ENCODE results near the gene TAF1A.
"Not testable (repeated sequence)": the region's sequence is repeated elsewhere in the genome, so short reads cannot be mapped to it uniquely, and the experiment has no call there.

TAF1A gene

DNA sequence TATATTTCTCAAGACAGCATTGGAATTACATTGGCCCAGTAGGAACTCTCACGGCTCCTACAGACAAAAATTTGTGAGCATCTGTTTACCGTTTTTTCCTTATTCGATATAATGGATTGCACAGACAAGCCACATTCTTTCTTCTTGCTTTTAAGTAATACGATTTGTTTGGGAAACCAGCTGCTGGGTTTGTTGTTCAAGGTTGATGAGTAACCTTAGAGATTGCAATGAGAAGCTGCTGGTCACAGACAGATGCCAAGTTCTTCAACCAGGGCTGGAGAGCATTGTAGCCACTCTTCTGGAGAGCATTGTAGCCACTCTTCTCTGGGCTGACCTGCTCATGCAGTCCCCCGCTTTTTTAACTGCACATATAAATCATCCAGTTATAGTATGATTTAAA lies 26.8 kb upstream of the TAF1A start:
- H3K4me3 ChIP-seq (replicated peaks; ENCODE audit: insufficient read depth, low read length) = no peak overlapping the region
- H3K27ac ChIP-seq (replicated peaks) = no peak overlapping the region
- TF ChIP-seq, protein P1, sequence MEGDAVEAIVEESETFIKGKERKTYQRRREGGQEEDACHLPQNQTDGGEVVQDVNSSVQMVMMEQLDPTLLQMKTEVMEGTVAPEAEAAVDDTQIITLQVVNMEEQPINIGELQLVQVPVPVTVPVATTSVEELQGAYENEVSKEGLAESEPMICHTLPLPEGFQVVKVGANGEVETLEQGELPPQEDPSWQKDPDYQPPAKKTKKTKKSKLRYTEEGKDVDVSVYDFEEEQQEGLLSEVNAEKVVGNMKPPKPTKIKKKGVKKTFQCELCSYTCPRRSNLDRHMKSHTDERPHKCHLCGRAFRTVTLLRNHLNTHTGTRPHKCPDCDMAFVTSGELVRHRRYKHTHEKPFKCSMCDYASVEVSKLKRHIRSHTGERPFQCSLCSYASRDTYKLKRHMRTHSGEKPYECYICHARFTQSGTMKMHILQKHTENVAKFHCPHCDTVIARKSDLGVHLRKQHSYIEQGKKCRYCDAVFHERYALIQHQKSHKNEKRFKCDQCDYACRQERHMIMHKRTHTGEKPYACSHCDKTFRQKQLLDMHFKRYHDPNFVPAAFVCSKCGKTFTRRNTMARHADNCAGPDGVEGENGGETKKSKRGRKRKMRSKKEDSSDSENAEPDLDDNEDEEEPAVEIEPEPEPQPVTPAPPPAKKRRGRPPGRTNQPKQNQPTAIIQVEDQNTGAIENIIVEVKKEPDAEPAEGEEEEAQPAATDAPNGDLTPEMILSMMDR (IDR thresholded peaks at IDR 0.05; ENCODE audit: insufficient read depth, low read length) = no peak
- TF ChIP-seq, protein P2, sequence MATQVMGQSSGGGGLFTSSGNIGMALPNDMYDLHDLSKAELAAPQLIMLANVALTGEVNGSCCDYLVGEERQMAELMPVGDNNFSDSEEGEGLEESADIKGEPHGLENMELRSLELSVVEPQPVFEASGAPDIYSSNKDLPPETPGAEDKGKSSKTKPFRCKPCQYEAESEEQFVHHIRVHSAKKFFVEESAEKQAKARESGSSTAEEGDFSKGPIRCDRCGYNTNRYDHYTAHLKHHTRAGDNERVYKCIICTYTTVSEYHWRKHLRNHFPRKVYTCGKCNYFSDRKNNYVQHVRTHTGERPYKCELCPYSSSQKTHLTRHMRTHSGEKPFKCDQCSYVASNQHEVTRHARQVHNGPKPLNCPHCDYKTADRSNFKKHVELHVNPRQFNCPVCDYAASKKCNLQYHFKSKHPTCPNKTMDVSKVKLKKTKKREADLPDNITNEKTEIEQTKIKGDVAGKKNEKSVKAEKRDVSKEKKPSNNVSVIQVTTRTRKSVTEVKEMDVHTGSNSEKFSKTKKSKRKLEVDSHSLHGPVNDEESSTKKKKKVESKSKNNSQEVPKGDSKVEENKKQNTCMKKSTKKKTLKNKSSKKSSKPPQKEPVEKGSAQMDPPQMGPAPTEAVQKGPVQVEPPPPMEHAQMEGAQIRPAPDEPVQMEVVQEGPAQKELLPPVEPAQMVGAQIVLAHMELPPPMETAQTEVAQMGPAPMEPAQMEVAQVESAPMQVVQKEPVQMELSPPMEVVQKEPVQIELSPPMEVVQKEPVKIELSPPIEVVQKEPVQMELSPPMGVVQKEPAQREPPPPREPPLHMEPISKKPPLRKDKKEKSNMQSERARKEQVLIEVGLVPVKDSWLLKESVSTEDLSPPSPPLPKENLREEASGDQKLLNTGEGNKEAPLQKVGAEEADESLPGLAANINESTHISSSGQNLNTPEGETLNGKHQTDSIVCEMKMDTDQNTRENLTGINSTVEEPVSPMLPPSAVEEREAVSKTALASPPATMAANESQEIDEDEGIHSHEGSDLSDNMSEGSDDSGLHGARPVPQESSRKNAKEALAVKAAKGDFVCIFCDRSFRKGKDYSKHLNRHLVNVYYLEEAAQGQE (IDR thresholded peaks at IDR 0.05; ENCODE audit: insufficient replicate concordance, low read depth) = no peak
- no peak for TF ChIP-seq SPI1 (IDR thresholded peaks at IDR 0.05; ENCODE audit: borderline replicate concordance, low read depth)
- TF ChIP-seq GABPA (IDR thresholded peaks at IDR 0.05; ENCODE audit: low read depth) = no peak
- no peak for DNase-seq (ENCODE audit: low read depth in 1 of 2, low spot score in 1 of 2)
- no peaks in the 10 kb centered on the region for H3K27me3 ChIP-seq (ENCODE audit: insufficient read depth, poor library complexity, severe bottlenecking)

DNA sequence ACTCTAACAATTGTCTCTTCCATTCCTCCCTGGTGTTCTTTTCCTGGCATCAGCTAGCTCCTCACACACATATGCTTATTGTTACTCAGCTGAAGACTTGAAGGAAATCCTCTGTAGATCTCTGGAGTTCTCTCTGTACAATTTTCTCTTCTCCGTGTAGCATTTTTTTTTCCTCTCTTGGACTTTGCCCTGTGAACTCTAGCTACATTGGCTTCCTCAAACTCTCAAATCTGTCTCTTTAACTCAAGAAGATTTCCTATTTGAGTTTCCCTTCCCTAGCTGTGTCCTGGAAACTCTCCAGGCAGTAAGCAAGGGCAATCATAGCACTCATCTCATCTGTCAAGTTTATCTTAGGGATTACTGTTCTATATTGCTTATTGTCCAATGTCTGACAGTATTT lies 23.9 kb upstream of the TAF1A start:
- Histone ChIP-seq H3K4me3 (replicated peaks; ENCODE audit: insufficient read depth, low read length) (no peak overlapping the region), H3K27me3 (ENCODE audit: insufficient read depth, poor library complexity, severe bottlenecking) (no peaks in the 10 kb centered on the region), H3K27ac (replicated peaks) (no peak overlapping the region)
- TF ChIP-seq POLR2AphosphoS5 (IDR thresholded peaks at IDR 0.05; ENCODE audit: low read depth) (no peak), SPI1 (IDR thresholded peaks at IDR 0.05; ENCODE audit: borderline replicate concordance, low read depth) (no peak), GABPA (IDR thresholded peaks at IDR 0.05; ENCODE audit: low read depth) (no peak)
- TF ChIP-seq, protein P2 (IDR thresholded peaks at IDR 0.05; ENCODE audit: insufficient replicate concordance, low read depth) = no peak
- TF ChIP-seq, protein P1 (IDR thresholded peaks at IDR 0.05; ENCODE audit: insufficient read depth, low read length) = no peak
- no peak for DNase-seq (ENCODE audit: low read depth in 1 of 2, low spot score in 1 of 2)

DNA sequence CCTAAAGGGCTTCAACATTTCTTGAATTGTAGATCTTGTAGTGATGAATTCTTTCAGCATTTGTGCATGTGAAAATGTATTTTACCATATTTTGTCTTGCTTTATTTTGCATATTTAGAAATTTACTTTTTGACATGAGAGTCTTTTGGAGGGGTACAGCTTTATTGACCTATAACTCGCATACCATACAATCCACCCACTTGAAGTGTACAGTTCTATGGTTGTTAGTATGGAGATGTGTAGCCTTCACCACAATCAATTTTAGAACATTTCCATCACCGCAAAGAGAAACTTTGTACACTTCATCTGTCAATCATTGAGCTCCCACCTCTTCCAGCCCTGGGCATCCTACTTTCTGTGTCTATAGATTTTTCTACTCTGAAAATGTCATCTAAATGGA lies 21.0 kb upstream of the TAF1A start:
- no peak for DNase-seq (ENCODE audit: low read depth in 1 of 2, low spot score in 1 of 2)
- Histone ChIP-seq H3K27ac (replicated peaks) (no peak overlapping the region), H3K4me3 (replicated peaks; ENCODE audit: insufficient read depth, low read length) (no peak overlapping the region), H3K27me3 (ENCODE audit: insufficient read depth, poor library complexity, severe bottlenecking) (no peaks in the 10 kb centered on the region)
- TF ChIP-seq, protein P2 (IDR thresholded peaks at IDR 0.05; ENCODE audit: insufficient replicate concordance, low read depth) = no peak
- TF ChIP-seq SPI1 (IDR thresholded peaks at IDR 0.05; ENCODE audit: borderline replicate concordance, low read depth) (no peak), POLR2AphosphoS5 (IDR thresholded peaks at IDR 0.05; ENCODE audit: low read depth) (no peak), GABPA (IDR thresholded peaks at IDR 0.05; ENCODE audit: low read depth) (no peak)
- TF ChIP-seq, protein P1 (IDR thresholded peaks at IDR 0.05; ENCODE audit: insufficient read depth, low read length) = no peak

DNA sequence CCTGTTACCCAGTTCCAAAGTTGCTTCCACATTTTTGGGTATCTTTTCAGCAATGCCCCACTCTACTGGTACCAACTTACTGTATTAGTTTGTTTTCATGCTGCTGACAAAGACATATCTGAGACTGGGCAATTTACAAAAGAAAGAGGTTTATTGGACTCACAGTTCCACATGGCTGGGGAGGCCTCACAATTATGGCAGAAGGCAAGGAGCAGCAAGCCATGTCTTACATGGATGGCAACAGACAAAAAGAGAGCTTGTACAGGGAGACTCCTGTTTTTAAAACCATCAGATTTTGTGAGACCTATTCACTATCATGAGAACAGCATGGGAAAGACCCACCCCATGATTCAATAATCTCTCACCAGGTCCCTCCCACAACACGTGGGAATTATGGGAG lies 19.4 kb upstream of the TAF1A start:
- not testable (repeated sequence) for H3K4me3 ChIP-seq (replicated peaks; ENCODE audit: insufficient read depth, low read length); DNase-seq (ENCODE audit: low read depth in 1 of 2, low spot score in 1 of 2); H3K27me3 ChIP-seq (ENCODE audit: insufficient read depth, poor library complexity, severe bottlenecking); H3K27ac ChIP-seq (replicated peaks)
